DOHH2 (cell line): ENCODE results near the gene TCEA2.

Source experiments
- H3F3A ChIP-seq: fragments of 200-600 bp; sonication (generic), shearing (Covaris generic); 2 replicates; pipeline ENCODE4 v1.6.0; 2016; ENCODE audit warnings: antibody characterized with exemption, mild to moderate bottlenecking; ENCODE audit not compliant: control insufficient read depth, insufficient read depth
- H3K27ac ChIP-seq: fragments of 200-600 bp; sonication (generic); 2 replicates; pipeline ENCODE4 v1.5.1; 2014; ENCODE audit warnings: low read depth, mild to moderate bottlenecking, low read length, moderate library complexity
- H3K27me3 ChIP-seq: fragments of 200-600 bp; sonication (generic); 2 replicates; pipeline ENCODE4 v1.6.1; 2014; ENCODE audit warnings: mild to moderate bottlenecking, low read length, mixed read lengths; ENCODE audit not compliant: control insufficient read depth
- H3K36me3 ChIP-seq: fragments of 200-600 bp; sonication (generic); 2 replicates; pipeline ENCODE4 v1.6.1; 2014; ENCODE audit warnings: mild to moderate bottlenecking, low read length, moderate library complexity, mixed read lengths; ENCODE audit not compliant: control insufficient read depth
- H3K4me1 ChIP-seq: fragments of 200-600 bp; sonication (generic); 2 replicates; pipeline ENCODE4 v1.6.1; 2014; ENCODE audit warnings: mild to moderate bottlenecking, low read length, mixed read lengths; ENCODE audit not compliant: control insufficient read depth
- H3K4me2 ChIP-seq: fragments of 200-600 bp; sonication (generic); 2 replicates; pipeline ENCODE4 v1.6.0; 2014; ENCODE audit warnings: mild to moderate bottlenecking, low read length, moderate library complexity
- H3K4me3 ChIP-seq: fragments of 200-600 bp; sonication (generic); 2 replicates; pipeline ENCODE4 v1.5.1; 2014; ENCODE audit warnings: mild to moderate bottlenecking, low read length, mixed read lengths
- H3K79me2 ChIP-seq: fragments of 200-600 bp; sonication (generic); 2 replicates; pipeline ENCODE4 v1.6.1; 2014; ENCODE audit warnings: mild to moderate bottlenecking, low read length, mixed read lengths; ENCODE audit not compliant: control insufficient read depth
- H3K9me2 ChIP-seq: fragments of 200-600 bp; sonication (generic); replicated peaks from 2 replicates; pipeline ENCODE4 v1.6.1; 2014; ENCODE audit warnings: mild to moderate bottlenecking, low read length, mixed read lengths; ENCODE audit not compliant: control insufficient read depth
- H3K9me3 ChIP-seq: fragments of 200-600 bp; sonication (generic); 2 replicates; pipeline ENCODE4 v1.6.1; 2014; ENCODE audit warnings: antibody characterized with exemption, low read length, mixed read lengths; ENCODE audit not compliant: control insufficient read depth, insufficient read depth
- H4K20me1 ChIP-seq: fragments of 200-600 bp; sonication (generic); 2 replicates; pipeline ENCODE4 v1.6.0; 2014; ENCODE audit warnings: low read depth, mild to moderate bottlenecking, antibody characterized with exemption, low read length, moderate library complexity; ENCODE audit not compliant: control insufficient read depth, insufficient read depth
- EZH2phosphoT487 ChIP-seq: fragments of 200-600 bp; sonication (generic); IDR thresholded peaks from 2 replicates; pipeline ENCODE4 v1.6.1; 2017; ENCODE audit warnings: borderline replicate concordance, mild to moderate bottlenecking, antibody characterized with exemption, low read length, moderate library complexity, mixed read lengths
- TF ChIP-seq, protein P1 (sequence below): fragments of 200-600 bp; sonication (generic); IDR thresholded peaks from one replicate; pipeline ENCODE4 v1.5.1; 2014; ENCODE audit warnings: antibody characterized with exemption, mild to moderate bottlenecking, low read depth, low read length; ENCODE audit not compliant: poor library complexity, severe bottlenecking

Gene TCEA2

DNA sequence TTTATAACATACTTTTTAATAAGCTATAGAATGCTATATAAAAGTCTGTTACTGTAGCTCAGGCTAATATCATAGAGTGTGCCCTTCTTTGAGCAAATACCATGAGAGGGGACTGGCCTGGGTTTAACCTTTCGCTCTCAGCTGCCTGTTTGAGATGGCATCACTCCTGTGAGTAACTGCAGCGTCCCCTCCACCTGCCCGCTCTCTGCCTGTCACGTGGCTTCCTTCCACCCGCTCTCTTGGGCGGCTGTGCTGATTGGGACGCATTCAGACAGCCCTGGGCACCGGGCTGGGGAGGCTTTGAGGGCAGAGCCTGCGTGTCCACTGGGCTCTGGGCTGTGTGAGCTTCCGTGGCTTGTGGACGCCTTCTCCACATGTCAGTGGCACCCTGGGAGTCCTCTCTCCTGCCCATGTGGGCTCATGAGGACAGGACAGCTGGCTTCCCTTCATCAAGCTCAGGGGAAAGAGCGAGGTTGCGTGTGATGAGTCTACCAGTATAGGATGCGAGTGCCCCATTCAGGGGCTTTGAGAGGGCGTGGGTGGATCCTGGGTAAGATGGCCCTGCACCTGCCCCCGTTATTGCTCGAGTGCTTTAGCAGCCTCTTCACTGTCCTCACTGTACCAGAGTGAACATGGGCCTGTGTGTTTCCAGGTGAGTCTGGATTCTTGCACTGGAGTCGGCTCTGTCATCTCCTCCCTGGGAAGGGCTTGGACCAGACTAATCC lies 37.7 kb upstream of the TCEA2 start:
- TF ChIP-seq, protein P1, sequence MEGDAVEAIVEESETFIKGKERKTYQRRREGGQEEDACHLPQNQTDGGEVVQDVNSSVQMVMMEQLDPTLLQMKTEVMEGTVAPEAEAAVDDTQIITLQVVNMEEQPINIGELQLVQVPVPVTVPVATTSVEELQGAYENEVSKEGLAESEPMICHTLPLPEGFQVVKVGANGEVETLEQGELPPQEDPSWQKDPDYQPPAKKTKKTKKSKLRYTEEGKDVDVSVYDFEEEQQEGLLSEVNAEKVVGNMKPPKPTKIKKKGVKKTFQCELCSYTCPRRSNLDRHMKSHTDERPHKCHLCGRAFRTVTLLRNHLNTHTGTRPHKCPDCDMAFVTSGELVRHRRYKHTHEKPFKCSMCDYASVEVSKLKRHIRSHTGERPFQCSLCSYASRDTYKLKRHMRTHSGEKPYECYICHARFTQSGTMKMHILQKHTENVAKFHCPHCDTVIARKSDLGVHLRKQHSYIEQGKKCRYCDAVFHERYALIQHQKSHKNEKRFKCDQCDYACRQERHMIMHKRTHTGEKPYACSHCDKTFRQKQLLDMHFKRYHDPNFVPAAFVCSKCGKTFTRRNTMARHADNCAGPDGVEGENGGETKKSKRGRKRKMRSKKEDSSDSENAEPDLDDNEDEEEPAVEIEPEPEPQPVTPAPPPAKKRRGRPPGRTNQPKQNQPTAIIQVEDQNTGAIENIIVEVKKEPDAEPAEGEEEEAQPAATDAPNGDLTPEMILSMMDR = no peak
- no peak for TF ChIP-seq EZH2phosphoT487
- H3K36me3 ChIP-seq = peaks cover 88% of the 10 kb centered on the region

DNA sequence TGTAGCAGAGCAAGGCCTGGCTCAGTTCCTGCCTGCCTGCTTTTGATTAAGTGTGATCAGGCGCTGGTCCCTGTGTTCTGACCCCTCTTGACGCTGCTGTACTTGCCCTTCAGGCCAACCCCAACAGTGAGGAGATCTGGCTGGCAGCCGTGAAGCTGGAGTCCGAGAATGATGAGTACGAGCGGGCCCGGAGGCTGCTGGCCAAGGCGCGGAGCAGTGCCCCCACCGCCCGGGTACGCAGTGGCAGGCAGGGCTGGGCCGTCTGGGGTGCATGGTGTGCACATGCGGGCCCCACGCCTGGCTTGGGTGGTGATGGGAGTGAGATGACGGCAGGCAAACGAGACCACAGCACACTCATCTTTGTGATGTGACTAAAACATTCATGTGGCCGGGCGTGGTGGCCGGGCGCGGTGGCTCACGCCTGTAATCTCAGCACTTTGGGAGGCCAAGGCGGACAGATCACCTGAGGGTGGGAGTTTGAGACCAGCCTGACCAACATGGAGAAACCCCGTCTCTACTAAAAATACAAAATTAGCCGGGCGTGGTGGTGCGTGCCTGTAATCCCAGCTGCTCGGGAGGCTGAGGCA lies 37.1 kb upstream of the TCEA2 start:
- Histone ChIP-seq H3K9me3 (no peaks in the 10 kb centered on the region), H3K79me2 (no peaks in the 10 kb centered on the region; the same call in 1 of the 2 replicates), H4K20me1 (no peaks in the 10 kb centered on the region), H3K4me3 (no peak overlapping the region), H3K9me2 (no peaks in the 10 kb centered on the region), H3K4me2 (no peak overlapping the region), H3K4me1 (no peaks in the 10 kb centered on the region), H3K27me3 (no peaks in the 10 kb centered on the region), H3K36me3 (peaks cover 91% of the 10 kb centered on the region), H3K27ac (no peak overlapping the region), H3F3A (no peaks in the 10 kb centered on the region)
- TF ChIP-seq, protein P1 = no peak

More for the DNA sequence above, 37.7 kb upstream of the TCEA2 start:
- no peaks in the 10 kb centered on the region; the same call in 1 of the 2 replicates for H3K79me2 ChIP-seq
- H4K20me1 ChIP-seq = no peaks in the 10 kb centered on the region
- no peak overlapping the region for H3K27ac ChIP-seq
- no peaks in the 10 kb centered on the region for H3K9me3 ChIP-seq
- no peaks in the 10 kb centered on the region for H3K27me3 ChIP-seq
- no peak overlapping the region for H3K4me2 ChIP-seq
- no peaks in the 10 kb centered on the region for H3K4me1 ChIP-seq
- H3K9me2 ChIP-seq = no peaks in the 10 kb centered on the region
- H3F3A ChIP-seq = no peaks in the 10 kb centered on the region
- H3K4me3 ChIP-seq = no peak overlapping the region

DNA sequence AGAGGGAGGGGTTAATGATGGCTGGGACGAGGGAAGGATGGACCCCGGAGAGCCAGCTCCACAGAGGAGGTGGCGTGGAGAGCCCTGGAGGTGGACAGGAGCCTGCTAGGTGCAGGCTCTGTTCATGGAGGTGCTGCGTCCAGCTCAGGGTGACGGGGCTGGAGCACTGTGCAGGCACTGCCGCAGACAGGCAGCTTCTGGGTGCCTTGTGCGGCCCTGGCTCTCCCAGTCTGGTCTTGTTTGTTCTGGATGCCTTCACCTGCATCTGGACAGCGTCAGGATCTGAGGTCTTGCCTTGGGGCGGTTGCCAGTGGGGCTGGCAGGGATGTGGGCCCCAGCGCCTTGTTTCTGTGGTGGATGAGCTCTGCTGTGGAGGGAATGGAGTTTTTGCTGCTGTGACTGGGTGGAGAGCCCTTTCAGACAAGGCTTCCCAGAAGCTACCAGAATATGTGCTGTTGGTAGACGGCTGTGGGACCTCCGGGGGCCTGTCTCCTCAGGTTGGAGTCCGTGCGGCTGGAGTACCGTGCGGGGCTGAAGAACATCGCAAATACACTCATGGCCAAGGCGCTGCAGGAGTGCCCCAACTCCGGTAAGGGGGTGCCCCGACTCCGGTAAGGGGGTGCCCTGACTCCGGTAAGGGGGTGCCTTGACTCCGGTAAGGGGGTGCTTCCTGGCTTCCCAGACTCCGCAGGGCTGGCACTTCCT lies 34.9 kb upstream of the TCEA2 start:
- no peaks in the 10 kb centered on the region for H3K79me2 ChIP-seq
- H4K20me1 ChIP-seq = no peaks in the 10 kb centered on the region
- H3K27me3 ChIP-seq = no peaks in the 10 kb centered on the region
- H3K9me2 ChIP-seq = no peaks in the 10 kb centered on the region
- H3K36me3 ChIP-seq = peaks cover 84% of the 10 kb centered on the region
- H3K27ac ChIP-seq = no peak overlapping the region
- H3K4me2 ChIP-seq = no peak overlapping the region
- H3F3A ChIP-seq = no peaks in the 10 kb centered on the region
- no peaks in the 10 kb centered on the region for H3K4me1 ChIP-seq
- TF ChIP-seq, protein P1 = no peak
- TF ChIP-seq EZH2phosphoT487 = no peak
- no peak overlapping the region for H3K4me3 ChIP-seq
- no peaks in the 10 kb centered on the region for H3K9me3 ChIP-seq
